Vagina (tissue), 2 donors: ENCODE results near the gene ARHGAP24.

Experiments
- POLR2A ChIP-seq, 2 donors: fragments of 450-650 bp; IDR thresholded peaks; one replicate each; pipeline ENCODE4 v1.6.1; 2017; ENCODE audit warnings: antibody characterized with exemption in 2 of 2, mild to moderate bottlenecking in 2 of 2, moderate library complexity in 2 of 2
- TF ChIP-seq, protein P1 (sequence below), 3 experiments: fragments of 450-650 bp in 2 of 3; fragments of 200-600 bp in 1 of 3; sonication (generic) in 1 of 3; IDR thresholded peaks; one replicate each; pipeline ENCODE4 v1.5.1; 2017 to 2019; ENCODE audit warnings: antibody characterized with exemption in 3 of 3, mild to moderate bottlenecking in 2 of 3, moderate library complexity in 2 of 3

GRCh38 chr4:85496126-85496849 is 21.3 kb downstream of the ARHGAP24 start:
- TF ChIP-seq, protein P1, sequence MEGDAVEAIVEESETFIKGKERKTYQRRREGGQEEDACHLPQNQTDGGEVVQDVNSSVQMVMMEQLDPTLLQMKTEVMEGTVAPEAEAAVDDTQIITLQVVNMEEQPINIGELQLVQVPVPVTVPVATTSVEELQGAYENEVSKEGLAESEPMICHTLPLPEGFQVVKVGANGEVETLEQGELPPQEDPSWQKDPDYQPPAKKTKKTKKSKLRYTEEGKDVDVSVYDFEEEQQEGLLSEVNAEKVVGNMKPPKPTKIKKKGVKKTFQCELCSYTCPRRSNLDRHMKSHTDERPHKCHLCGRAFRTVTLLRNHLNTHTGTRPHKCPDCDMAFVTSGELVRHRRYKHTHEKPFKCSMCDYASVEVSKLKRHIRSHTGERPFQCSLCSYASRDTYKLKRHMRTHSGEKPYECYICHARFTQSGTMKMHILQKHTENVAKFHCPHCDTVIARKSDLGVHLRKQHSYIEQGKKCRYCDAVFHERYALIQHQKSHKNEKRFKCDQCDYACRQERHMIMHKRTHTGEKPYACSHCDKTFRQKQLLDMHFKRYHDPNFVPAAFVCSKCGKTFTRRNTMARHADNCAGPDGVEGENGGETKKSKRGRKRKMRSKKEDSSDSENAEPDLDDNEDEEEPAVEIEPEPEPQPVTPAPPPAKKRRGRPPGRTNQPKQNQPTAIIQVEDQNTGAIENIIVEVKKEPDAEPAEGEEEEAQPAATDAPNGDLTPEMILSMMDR (IDR thresholded peaks at IDR 0.05) = no peak
- TF ChIP-seq POLR2A (IDR thresholded peaks at IDR 0.05) = no peak
